Dermis microvascular lymphatic vessel endothelial cell (primary cell): ENCODE measurements around the gene DACT2. TPM values are rescaled to one million over a fixed set of nuclear protein-coding genes. Genes with fewer than 3 reads are reported as not detected.
"Not testable (repeated sequence)": the region's sequence is repeated elsewhere in the genome, so short reads cannot be mapped to it uniquely, and the experiment has no call there.

Experiments used
- DNase-seq, 2 donors: peaks; one replicate each; pipeline versions ENCODE4 v3.0.0 to v3.0.0-alpha.2; 2010; ENCODE audit warnings: low read depth in 2 of 2
- total RNA-seq: library from RNA; depleted of rRNA; stranded (reverse); fragments of >200 nt; gene quantifications from 2 replicates; pipeline ENCODE4 v1.2.1, GENCODE V29; 2014

The DACT2 gene
- total RNA-seq, 1 donor from 2014 or later = not detected

DNA sequence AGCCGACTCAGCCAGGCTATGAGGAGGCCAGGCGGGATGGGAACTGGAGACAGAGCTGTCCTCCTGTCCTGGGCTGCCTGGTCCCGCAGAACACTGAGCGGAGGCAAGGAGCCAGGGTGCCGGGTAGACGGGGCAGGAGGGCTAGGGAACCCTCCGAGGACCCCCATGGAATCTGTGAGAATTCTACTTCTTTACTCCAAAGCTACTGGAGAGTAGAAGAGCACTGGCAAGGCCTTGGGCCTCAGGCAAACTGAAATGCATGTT, 14.9 kb downstream of the DACT2 start:
- DNase-seq = no peak

- no peak for DNase-seq
Measured at GRCh38 chr6:168303982-168304751, 15.4 kb downstream of the DACT2 start.

DNA sequence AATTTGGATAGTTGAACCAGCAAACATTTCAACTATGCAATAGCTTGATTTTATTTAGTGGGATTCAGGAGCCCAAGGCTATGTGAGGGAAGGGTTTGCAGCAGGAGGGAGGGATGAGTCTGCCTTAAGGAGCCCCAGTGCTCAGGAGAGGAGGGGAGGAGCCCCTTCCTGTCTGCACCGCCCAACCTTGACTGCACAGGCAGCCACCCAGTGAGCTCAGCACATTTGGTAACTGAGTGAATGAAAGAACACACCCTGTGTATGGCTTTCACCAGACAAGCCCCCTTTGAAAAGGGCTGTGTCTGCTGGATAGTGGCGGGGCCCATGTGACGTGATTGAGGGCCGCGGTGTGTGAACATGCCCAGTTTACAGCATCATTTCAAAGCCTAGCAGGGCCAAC, 17.0 kb downstream of the DACT2 start:
- DNase-seq = no peak

DNA sequence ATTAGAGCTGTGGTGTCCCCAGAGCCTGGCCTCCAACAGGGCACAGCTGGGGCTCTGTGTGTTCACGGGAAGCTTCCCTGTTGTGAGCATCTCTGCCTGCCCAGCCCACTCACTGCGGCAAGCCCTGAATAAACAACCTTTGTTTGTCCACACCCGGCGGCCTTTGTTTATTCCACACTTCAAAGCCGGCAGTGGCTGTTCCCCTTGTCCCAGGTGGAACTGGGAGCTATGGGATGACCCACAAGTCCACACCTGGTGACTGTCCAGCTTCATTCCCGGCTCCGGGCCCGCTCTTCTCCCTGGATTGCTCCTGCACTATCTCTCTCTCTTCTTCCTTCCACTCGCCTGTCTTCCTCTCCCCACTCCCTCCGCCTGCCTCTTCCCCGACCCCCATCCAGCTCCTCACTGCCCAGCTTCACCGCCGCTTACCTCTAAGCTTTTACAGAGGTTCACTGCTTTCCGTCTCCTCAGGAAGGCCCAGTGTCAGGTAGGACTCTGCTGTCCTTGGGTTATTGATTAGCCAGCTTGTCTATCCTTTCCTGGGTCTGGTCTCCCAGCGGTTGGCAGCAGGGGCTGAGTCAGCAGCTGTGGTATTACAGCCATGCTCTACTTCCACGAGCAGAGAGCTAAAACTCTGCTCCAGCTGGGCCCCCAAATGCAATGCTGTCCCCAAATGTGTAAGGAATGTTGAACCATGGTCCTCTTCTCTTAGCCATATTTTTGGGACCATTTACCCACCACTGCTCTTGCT, 17.8 kb downstream of the DACT2 start:
- DNase-seq = no peak

DNA sequence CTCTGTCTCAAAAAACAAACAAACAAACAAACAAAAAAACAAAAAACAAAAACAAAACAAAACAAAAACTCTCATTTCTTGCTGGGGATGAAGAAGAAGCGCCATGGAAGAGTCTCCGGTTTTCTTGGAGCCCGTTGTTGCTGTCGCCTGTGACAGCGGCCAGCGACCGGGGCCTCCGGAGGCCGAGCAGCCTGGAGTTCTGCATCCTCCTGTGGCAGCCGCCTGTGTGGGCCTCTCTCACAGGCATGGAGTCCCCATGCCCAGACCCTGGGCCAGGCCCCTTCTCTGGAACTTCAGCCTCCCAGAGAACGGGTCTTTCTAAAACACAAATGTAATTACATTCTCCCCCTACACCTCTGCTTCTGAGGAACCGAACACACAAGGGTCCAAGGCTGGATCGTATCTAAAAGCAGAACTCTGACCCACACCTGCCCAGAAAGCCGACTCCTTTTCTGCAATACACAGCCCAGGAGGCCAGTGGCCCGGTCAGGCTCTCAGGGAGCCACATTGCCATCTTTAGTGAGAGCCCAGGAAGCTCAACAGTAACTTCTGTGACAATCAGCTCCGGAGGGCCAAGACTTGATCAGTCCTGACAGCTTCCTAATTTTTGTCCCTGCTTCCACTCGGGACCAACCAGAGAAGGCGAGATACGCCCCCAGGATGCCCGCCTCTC, 18.5 kb downstream of the DACT2 start:
- no peak for DNase-seq

DNA sequence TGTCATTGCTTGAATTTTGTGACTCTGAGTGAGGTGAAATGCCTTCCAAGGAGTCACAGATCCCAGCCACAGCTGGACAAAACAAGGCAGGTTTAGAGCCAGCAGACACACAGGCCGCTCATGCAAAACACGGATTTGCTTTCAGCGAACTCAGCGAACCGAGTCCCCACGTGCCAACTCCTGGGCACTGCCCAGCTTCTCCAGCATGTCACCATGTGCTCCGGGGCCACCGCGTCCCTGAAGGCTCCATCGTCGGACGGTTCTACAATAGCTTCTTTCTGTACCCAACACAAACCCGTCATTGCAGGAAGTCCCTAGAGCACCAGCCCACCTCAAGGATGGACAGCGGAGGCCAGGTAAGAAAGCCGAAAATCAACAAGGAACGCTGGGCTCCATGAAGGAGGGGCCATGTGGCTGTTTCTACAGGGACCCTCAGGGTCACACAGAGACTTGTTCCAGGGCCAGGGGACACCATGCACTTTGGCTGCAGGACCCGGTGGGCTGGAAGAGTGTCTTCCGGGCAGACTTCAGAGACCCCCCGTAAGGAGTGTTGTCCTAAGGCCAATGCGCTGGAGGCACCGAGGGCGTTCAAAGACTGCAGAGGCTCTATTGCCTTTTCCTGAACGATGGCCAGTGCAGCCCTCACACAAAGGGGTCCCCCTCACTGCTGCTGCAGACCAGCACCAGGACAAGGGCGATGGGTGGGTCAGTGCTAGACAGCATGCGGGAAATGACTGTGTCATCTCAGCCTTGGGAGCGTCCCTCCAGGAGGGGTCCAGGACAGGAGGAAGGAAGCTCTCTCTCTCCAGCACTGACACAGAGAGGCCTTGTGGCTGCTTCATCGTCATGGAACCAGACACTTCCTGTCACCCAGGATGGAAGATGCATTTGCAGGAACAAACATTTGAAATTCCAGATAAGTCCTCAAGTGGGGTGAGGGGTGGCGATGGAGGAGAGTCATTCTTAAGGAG, 19.8 kb downstream of the DACT2 start:
- no peak for DNase-seq

DNA sequence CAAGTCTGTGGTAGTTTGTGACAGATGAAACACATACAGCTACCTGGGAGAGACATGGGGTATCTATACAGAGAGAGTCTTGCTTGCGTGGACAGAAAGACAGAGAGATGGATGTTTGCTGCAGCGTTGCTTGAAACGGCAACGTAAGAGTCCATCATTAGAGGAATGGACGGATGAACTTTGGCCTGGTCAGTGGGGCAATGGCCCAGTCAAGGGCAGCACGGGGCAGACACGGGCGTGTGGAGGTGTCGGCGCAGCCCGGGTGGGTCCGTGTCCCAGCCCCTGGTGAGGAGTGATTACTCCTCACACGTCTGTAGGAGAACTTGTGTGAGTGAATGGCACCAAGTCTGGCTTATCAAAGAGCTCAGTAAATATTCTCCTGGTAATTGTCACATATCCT, 21.9 kb downstream of the DACT2 start:
- no peak for DNase-seq

DNA sequence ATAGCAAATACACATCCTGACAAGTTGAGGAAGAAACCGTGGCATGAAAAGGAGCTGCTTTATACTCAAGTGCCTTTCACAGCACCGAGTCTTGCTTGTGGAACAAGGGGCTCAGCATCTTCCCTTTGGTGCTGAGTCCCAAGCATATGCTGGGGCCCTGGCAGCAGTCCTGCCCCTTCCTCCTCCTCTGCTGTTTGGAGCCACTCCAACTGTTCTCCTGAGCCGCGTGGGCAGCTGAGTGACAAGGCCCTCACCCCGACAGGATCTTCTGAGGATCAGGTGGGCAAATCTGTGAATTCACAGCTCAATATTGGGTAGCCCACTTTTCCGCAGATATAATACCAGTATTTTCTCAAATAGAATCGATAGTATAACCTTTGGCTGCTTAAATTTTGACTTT, 24.7 kb downstream of the DACT2 start:
- no peak for DNase-seq

GRCh38 chr6:168293636-168294530, 25.7 kb downstream of the DACT2 start:
- DNase-seq = no peak

DNA sequence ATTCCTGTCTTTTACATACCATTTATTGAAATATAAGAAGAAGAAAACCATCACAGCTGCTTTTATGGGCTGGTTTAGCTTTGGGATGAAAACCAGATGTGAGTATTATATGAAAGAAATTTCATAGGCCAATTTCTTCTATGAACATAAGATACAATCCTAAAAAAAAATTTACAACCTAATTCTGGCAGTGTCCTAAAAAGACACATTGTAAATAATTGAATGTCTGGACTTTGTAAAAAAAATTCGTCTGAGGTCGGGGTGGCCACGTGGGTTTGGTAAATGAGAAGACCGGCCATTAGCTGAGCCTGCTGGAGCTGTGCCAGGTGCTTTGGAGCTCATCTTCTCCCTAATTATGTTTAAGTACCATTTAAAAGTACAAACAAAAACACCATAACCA, 26.8 kb downstream of the DACT2 start:
- no peak for DNase-seq

GRCh38 chr6:168291450-168291849, 28.1 kb downstream of the DACT2 start:
- no peak for DNase-seq

GRCh38 chr6:168290095-168290494, 29.5 kb downstream of the DACT2 start:
- no peak for DNase-seq

DNA sequence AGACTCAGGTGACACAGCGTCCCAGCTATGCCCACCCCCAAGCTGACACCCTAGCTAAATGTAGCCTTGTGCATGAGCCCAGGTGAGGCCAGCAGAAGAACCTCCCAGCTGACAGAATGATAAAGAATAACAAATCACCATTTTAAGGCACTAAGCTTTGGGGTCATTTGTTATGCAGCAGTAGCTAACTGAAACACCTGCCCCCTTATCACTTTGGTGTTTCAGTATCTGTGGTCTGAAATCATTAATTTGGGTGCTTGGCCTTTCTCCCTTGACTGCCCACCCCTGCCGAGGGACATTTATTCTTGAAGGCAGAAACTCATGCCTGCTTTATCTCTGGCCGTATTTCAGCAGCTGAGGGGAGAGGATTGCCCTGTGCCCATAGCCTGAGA, 30.0 kb downstream of the DACT2 start:
- no peak for DNase-seq

- no peak for DNase-seq
Measured at GRCh38 chr6:168288781-168289570, 30.6 kb downstream of the DACT2 start.

- DNase-seq = not testable (repeated sequence)
Measured at GRCh38 chr6:168287460-168287859, 32.1 kb downstream of the DACT2 start.

- DNase-seq = not testable (repeated sequence)
Measured at GRCh38 chr6:168286771-168287446, 32.7 kb downstream of the DACT2 start.

- no peak for DNase-seq
Measured at GRCh38 chr6:168286116-168286515, 33.5 kb downstream of the DACT2 start.

- DNase-seq = no peak
Measured at GRCh38 chr6:168285456-168285855, 34.1 kb downstream of the DACT2 start.

- no peak for DNase-seq
Measured at GRCh38 chr6:168284187-168284586, 35.4 kb downstream of the DACT2 start.
